Ascending aorta (tissue), 2 donors: ENCODE data around the gene ABLIM3. TPM values are rescaled to one million over a fixed set of nuclear protein-coding genes. Genes with fewer than 3 reads are reported as not detected.

Experiments used
- DNase-seq, 2 donors: peaks; one replicate each; pipeline ENCODE4 v3.0.0-alpha.2; 2019; ENCODE audit warnings: low spot score in 2 of 2
- H3K27ac ChIP-seq, 2 donors: fragments of 200-600 bp; sonication (generic); one replicate each; pipeline ENCODE4 v1.5.1; 2016 to 2017; ENCODE audit warnings: mild to moderate bottlenecking in 1 of 2
- H3K27me3 ChIP-seq: fragments of 200-600 bp; sonication (generic); one replicate; pipeline ENCODE4 v1.5.1; 2017
- H3K36me3 ChIP-seq, 2 donors: fragments of 200-600 bp; sonication (generic); one replicate each; pipeline ENCODE4 v1.5.1; 2016
- H3K4me1 ChIP-seq, 2 donors: fragments of 200-600 bp; sonication (generic); one replicate each; pipeline ENCODE4 v1.5.1; 2016 to 2017; ENCODE audit warnings: mild to moderate bottlenecking in 1 of 2
- H3K4me3 ChIP-seq, 2 donors: fragments of 200-600 bp; sonication (generic); one replicate each; pipeline ENCODE4 v1.5.1; 2016 to 2017; ENCODE audit warnings: mild to moderate bottlenecking in 1 of 2
- H3K9me3 ChIP-seq, 2 donors: fragments of 200-600 bp; sonication (generic); one replicate each; pipeline ENCODE4 v1.5.1; 2016
- intact Hi-C: fragments of 100-400 bp; cut with DNase I; formaldehyde crosslinking; loops from one replicate; pipeline ENCODE4 v1.15.1; 2023
- total RNA-seq: library from RNA; depleted of rRNA; stranded (reverse); fragments of >200 nt; gene quantifications from one replicate; pipeline ENCODE4 v1.1.0, GENCODE V29; 2016
- TF ChIP-seq, protein P1 (sequence below), 3 experiments: fragments of 200-600 bp in 2 of 3; fragments of 450-650 bp in 1 of 3; sonication (generic) in 2 of 3; IDR thresholded peaks; one replicate each; pipeline ENCODE4 v1.5.1; 2016 to 2019; ENCODE audit warnings: antibody characterized with exemption in 3 of 3, mild to moderate bottlenecking in 1 of 3, moderate library complexity in 1 of 3

Gene ABLIM3
- total RNA-seq, 1 donor from 2014 or later, result 25.8 TPM

GRCh38 chr5:149300441-149300840 is 159.1 kb downstream of the ABLIM3 start:
- Histone ChIP-seq H3K4me3 (no peak overlapping the region), H3K27ac (no peak overlapping the region), H3K9me3 (no peaks in the 10 kb centered on the region), H3K27me3 (no peaks in the 10 kb centered on the region), H3K4me1 (no peaks in the 10 kb centered on the region), H3K36me3 (no peaks in the 10 kb centered on the region)
- intact Hi-C loops, result no loop called here
- TF ChIP-seq, protein P1, sequence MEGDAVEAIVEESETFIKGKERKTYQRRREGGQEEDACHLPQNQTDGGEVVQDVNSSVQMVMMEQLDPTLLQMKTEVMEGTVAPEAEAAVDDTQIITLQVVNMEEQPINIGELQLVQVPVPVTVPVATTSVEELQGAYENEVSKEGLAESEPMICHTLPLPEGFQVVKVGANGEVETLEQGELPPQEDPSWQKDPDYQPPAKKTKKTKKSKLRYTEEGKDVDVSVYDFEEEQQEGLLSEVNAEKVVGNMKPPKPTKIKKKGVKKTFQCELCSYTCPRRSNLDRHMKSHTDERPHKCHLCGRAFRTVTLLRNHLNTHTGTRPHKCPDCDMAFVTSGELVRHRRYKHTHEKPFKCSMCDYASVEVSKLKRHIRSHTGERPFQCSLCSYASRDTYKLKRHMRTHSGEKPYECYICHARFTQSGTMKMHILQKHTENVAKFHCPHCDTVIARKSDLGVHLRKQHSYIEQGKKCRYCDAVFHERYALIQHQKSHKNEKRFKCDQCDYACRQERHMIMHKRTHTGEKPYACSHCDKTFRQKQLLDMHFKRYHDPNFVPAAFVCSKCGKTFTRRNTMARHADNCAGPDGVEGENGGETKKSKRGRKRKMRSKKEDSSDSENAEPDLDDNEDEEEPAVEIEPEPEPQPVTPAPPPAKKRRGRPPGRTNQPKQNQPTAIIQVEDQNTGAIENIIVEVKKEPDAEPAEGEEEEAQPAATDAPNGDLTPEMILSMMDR (IDR thresholded peaks at IDR 0.05), result no peak
- no peak for DNase-seq

GRCh38 chr5:149301049-149301743 is 159.9 kb downstream of the ABLIM3 start:
- no peak for DNase-seq
- intact Hi-C loops, result no loop called here
- TF ChIP-seq, protein P1 (IDR thresholded peaks at IDR 0.05), result no peak

GRCh38 chr5:149301744-149302380 is 160.6 kb downstream of the ABLIM3 start:
- Histone ChIP-seq H3K27ac (no peak overlapping the region), H3K9me3 (no peaks in the 10 kb centered on the region), H3K27me3 (no peaks in the 10 kb centered on the region), H3K4me1 (no peaks in the 10 kb centered on the region), H3K4me3 (no peak overlapping the region), H3K36me3 (no peaks in the 10 kb centered on the region)
- TF ChIP-seq, protein P1 (IDR thresholded peaks at IDR 0.05), result no peak
- intact Hi-C loops, result no loop called here
- no peak for DNase-seq

More at GRCh38 chr5:149301049-149301743, 159.9 kb downstream of the ABLIM3 start:
- Histone ChIP-seq H3K27me3 (no peaks in the 10 kb centered on the region), H3K4me3 (no peak overlapping the region), H3K27ac (no peak overlapping the region), H3K4me1 (no peaks in the 10 kb centered on the region), H3K36me3 (no peaks in the 10 kb centered on the region), H3K9me3 (no peaks in the 10 kb centered on the region)

DNA sequence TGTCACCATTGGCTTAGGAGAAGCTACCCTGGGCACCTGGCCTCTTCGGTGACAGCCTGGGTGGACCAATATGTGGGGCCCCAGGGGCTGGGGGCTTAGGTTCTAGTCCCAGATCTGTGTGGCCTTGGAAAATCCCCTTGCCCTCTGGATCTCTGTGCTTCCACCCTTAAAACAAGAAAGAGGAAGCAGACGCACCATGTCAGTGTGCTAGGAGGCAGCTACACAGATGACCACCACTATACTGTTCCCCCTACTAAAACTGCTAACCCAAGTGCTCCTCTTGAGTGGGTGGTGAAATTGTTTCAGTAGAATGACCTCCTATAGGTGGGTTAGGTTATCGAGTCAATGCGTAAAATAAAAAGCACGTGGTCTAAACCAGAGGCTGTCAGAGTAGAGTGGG is 161.3 kb downstream of the ABLIM3 start:
- Histone ChIP-seq H3K4me1 (no peaks in the 10 kb centered on the region), H3K4me3 (no peak overlapping the region), H3K27ac (no peak overlapping the region), H3K9me3 (no peaks in the 10 kb centered on the region), H3K36me3 (no peaks in the 10 kb centered on the region), H3K27me3 (no peaks in the 10 kb centered on the region)
- intact Hi-C loops, result no loop called here
- DNase-seq, result no peak
- TF ChIP-seq, protein P1 (IDR thresholded peaks at IDR 0.05), result no peak

- no peak for DNase-seq
- Histone ChIP-seq H3K4me1 (no peaks in the 10 kb centered on the region), H3K4me3 (no peak overlapping the region), H3K36me3 (no peaks in the 10 kb centered on the region), H3K9me3 (no peaks in the 10 kb centered on the region), H3K27ac (no peak overlapping the region), H3K27me3 (no peaks in the 10 kb centered on the region)
- TF ChIP-seq, protein P1 (IDR thresholded peaks at IDR 0.05), result no peak
- intact Hi-C loops, result no loop called here
These were observed 161.9 kb downstream of the ABLIM3 start for GRCh38 chr5:149303210-149303609.
